HepG2 (cell line): ENCODE measurements around the gene RTKN2. TPM values are rescaled to one million over a fixed set of nuclear protein-coding genes. Genes with fewer than 3 reads are reported as not detected.

Experiments used
- ATAC-seq: fragments of 200-7000 bp; cut with Tn5 transposase; 3 replicates; pipeline ENCODE4 v1.9.1; 2020; ENCODE audit warnings: mild to moderate bottlenecking, moderate library complexity
- BruUV-seq: library from RNA; stranded (reverse); fragments of 400-500 nt; replicated peaks from 2 replicates; lab custom pipeline; 2021; lab: Mats Ljungman, UMichigan
- CTCF ChIA-PET: fragments of 300-600 bp; formaldehyde crosslinking; extraction: SDS; loops from one replicate; lab custom pipeline; 2021; ENCODE audit warnings: low total read pairs, inconsistent platforms, low intra/inter-chr PET ratio; lab: Yijun Ruan, JAX
- POLR2A ChIA-PET: fragments of 350-600 bp; sonication (Branson Sonifier 250); formaldehyde crosslinking; loops from one replicate; lab custom pipeline; 2020; ENCODE audit warnings: antibody characterized with exemption, inconsistent platforms; lab: Yijun Ruan, JAX
- DNase-seq: peaks from one replicate; pipeline ENCODE4 v3.0.0-alpha.2; 2015; ENCODE audit warnings: low spot score
- FAIRE-seq: peaks from 3 replicates; lab custom pipeline; 2011; peaks lifted over from hg19 to GRCh38; lab: Jason Lieb, UNC
- H2AFZ ChIP-seq: one replicate; pipeline ENCODE4 v1.6.1; 2011; ENCODE audit warnings: low read length, inconsistent platforms
- H3K27ac ChIP-seq: fragments of 300-600 bp; 3 replicates; pipeline ENCODE4 v1.8.0; 2011; ENCODE audit warnings: mixed run types, mild to moderate bottlenecking, mixed read lengths, low read length, inconsistent platforms; ENCODE audit not compliant: insufficient read depth; ENCODE audit errors: extremely low read length
- H3K27me3 ChIP-seq, 2 experiments: fragments of 200-600 bp in 1 of 2; 2 replicates in 1 of 2; 3 replicates in 1 of 2; pipeline versions ENCODE4 v1.6.0 to v1.8.0; 2011; ENCODE audit warnings: low read length in 2 of 2, mild to moderate bottlenecking in 2 of 2, moderate library complexity in 2 of 2, inconsistent platforms in 1 of 2; ENCODE audit not compliant: insufficient read depth in 2 of 2, control insufficient read depth in 1 of 2
- H3K36me3 ChIP-seq, 2 experiments: fragments of 200-600 bp in 1 of 2; replicated peaks in 1 of 2; 2 replicates in 1 of 2; 3 replicates in 1 of 2; pipeline versions ENCODE4 v1.5.1 to v1.8.0; 2011; ENCODE audit warnings: low read length in 2 of 2, inconsistent platforms in 1 of 2; ENCODE audit not compliant: insufficient read depth in 2 of 2, control insufficient read depth in 1 of 2
- H3K4me1 ChIP-seq: 2 replicates; pipeline ENCODE4 v1.5.1; 2012; ENCODE audit warnings: low read length, inconsistent platforms; ENCODE audit not compliant: insufficient read depth
- H3K4me2 ChIP-seq: 2 replicates; pipeline ENCODE4 v1.6.0; 2011; ENCODE audit warnings: low read depth, low read length, inconsistent platforms
- H3K4me3 ChIP-seq, 3 experiments: fragments of 200-600 bp in 1 of 3; sonication (generic), shearing (Covaris generic) in 1 of 3; replicated peaks in 1 of 3; 2 replicates each; pipeline ENCODE4 v1.5.1; 2011 to 2016; ENCODE audit warnings: low read length in 3 of 3, inconsistent platforms in 2 of 3, low read depth in 2 of 3, mild to moderate bottlenecking in 2 of 3, control low read depth in 1 of 3, mixed read lengths in 1 of 3; ENCODE audit not compliant: insufficient read depth in 1 of 3
- H3K79me2 ChIP-seq: one replicate; pipeline ENCODE4 v1.6.1; 2011; ENCODE audit warnings: low read length, inconsistent platforms; ENCODE audit not compliant: insufficient read depth
- H3K9ac ChIP-seq: 2 replicates; pipeline ENCODE4 v1.6.0; 2011; ENCODE audit warnings: mild to moderate bottlenecking, low read depth, low read length, inconsistent platforms; ENCODE audit not compliant: insufficient read depth
- H3K9me3 ChIP-seq: 2 replicates; pipeline ENCODE4 v1.5.1; 2012; ENCODE audit warnings: mild to moderate bottlenecking, low read length
- H4K20me1 ChIP-seq: 2 replicates; pipeline ENCODE4 v1.6.0; 2011; ENCODE audit warnings: inconsistent platforms, mild to moderate bottlenecking, low read length, moderate library complexity; ENCODE audit not compliant: insufficient read depth
- FLYWCH1 ChIP-seq: sonication (generic); formaldehyde crosslinking; IDR thresholded peaks from 2 replicates; pipeline ENCODE4 v1.8.1; 2023; ENCODE audit warnings: mild to moderate bottlenecking, missing genetic modification reagents
- KLF15 ChIP-seq: sonication (generic); formaldehyde crosslinking; IDR thresholded peaks from 2 replicates; pipeline ENCODE4 v1.8.1; 2023; ENCODE audit warnings: borderline replicate concordance, mild to moderate bottlenecking, inconsistent platforms, missing genetic modification reagents, mixed read lengths
- SIN3A ChIP-seq: IDR thresholded peaks from 2 replicates; pipeline ENCODE4 v1.6.1; 2011; ENCODE audit warnings: low read depth, mild to moderate bottlenecking, control low read depth, low read length, borderline replicate concordance
- SYNCRIP ChIP-seq: fragments of 200-400 bp; formaldehyde crosslinking; IDR thresholded peaks from 2 replicates; pipeline ENCODE4 v1.6.1; 2018; ENCODE audit warnings: mild to moderate bottlenecking, low read depth, low read length; ENCODE audit not compliant: insufficient read depth
- TBX3 ChIP-seq: fragments of 450-650 bp; IDR thresholded peaks from 2 replicates; pipeline ENCODE4 v1.6.1; 2017; ENCODE audit warnings: antibody characterized with exemption, mild to moderate bottlenecking, inconsistent platforms, borderline replicate concordance
- TOE1 ChIP-seq: sonication (generic); formaldehyde crosslinking; IDR thresholded peaks from 2 replicates; pipeline ENCODE4 v1.4.0; 2020; ENCODE audit warnings: mild to moderate bottlenecking, missing genetic modification reagents
- ZBTB34 ChIP-seq: sonication (generic); formaldehyde crosslinking; IDR thresholded peaks from 2 replicates; pipeline ENCODE4 v1.8.0; 2022; ENCODE audit warnings: mild to moderate bottlenecking, missing genetic modification reagents
- ZBTB7A ChIP-seq: sonication (generic); formaldehyde crosslinking; IDR thresholded peaks from 2 replicates; pipeline ENCODE4 v1.8.0; 2022; ENCODE audit warnings: mild to moderate bottlenecking, missing genetic modification reagents
- ZNF33A ChIP-seq: sonication (generic); formaldehyde crosslinking; IDR thresholded peaks from 2 replicates; pipeline ENCODE4 v1.5.1; 2020; ENCODE audit warnings: missing genetic modification reagents, mild to moderate bottlenecking, moderate library complexity, borderline replicate concordance
- ZNF501 ChIP-seq: sonication (generic); formaldehyde crosslinking; IDR thresholded peaks from 2 replicates; pipeline ENCODE4 v1.5.1; 2020; ENCODE audit warnings: mild to moderate bottlenecking, moderate library complexity, missing genetic modification reagents
- ZNF878 ChIP-seq: sonication (generic); formaldehyde crosslinking; IDR thresholded peaks from 2 replicates; pipeline ENCODE4 v1.8.1; 2023; ENCODE audit warnings: mild to moderate bottlenecking, missing genetic modification reagents, moderate library complexity
- WGBS: methylation state at CpG from one replicate; pipeline ENCODE4 v1.1.6; 2017; ENCODE audit warnings: low lambda C conversion rate; 5-methylcytosine and 5-hydroxymethylcytosine counted together
- in situ Hi-C: cut with HindIII; loops from 2 replicates; pipeline ENCODE4 v1.10.0; 2017; ENCODE audit warnings: low pct_unique_long_range_greater_than_20kb; ENCODE audit not compliant: extremely low pct_ligation_motif_present
- intact Hi-C: fragments of 100-400 bp; cut with micrococcal nuclease; formaldehyde crosslinking; loops from one replicate; pipeline ENCODE4 v1.10.0; 2022; ENCODE audit not compliant: unreplicated experiment
- polyA plus RNA-seq, 8 experiments: library from polyadenylated mRNA; depleted of rRNA in 3 of 8; stranded (reverse) in 7 of 8; unstranded in 1 of 8; fragments of >200 nt; fragmentation: Illumina TruSeq in 4 of 8; extraction: Trizol in 4 of 8; gene quantifications; 2 replicates each; pipeline versions ENCODE4 v1.2.1 to v1.2.3, GENCODE V29; 2011 to 2016; ENCODE audit warnings: low read depth in 4 of 8, missing spikeins in 1 of 8, mixed read lengths in 1 of 8; ENCODE audit not compliant: insufficient read depth in 1 of 8
- total RNA-seq, 5 experiments: library from RNA; depleted of rRNA; stranded (reverse); fragments of >200 nt; fragmentation: Illumina TruSeq; extraction: Trizol; gene quantifications; 2 replicates each; pipeline ENCODE4 v1.2.3, GENCODE V29; 2016; ENCODE audit warnings: low read depth in 1 of 5

Gene RTKN2
- total and polyA plus RNA-seq, 2 of the 13 experiments (the other 11 are each of a cell fraction or from before 2014, with no cell fraction given): 2.2 to 7.0 TPM

GRCh38 chr10:62238880-62239279 lies 29.8 kb downstream of the RTKN2 start:
- peaks cover 8% of the 10 kb centered on the region for H3K4me1 ChIP-seq
- no peak overlapping the region for H3K4me2 ChIP-seq
- FAIRE-seq (no peak), ATAC-seq (no peak), DNase-seq (no peak)
- no peak overlapping the region for H3K9ac ChIP-seq
- ChIA-PET POLR2A (no interaction called here), CTCF (no interaction called here)
- H3K79me2 ChIP-seq: no peaks in the 10 kb centered on the region
- no peaks in the 10 kb centered on the region for H3K9me3 ChIP-seq
- 0 out of 5 replicates have a peak, but pooled peaks cover 0 to 2% of the 10 kb centered on the region in 2 experiments for H3K36me3 ChIP-seq
- no peaks in the 10 kb centered on the region for H3K27me3 ChIP-seq
- no peak overlapping the region for H3K27ac ChIP-seq
- in situ Hi-C loops (no loop called here), intact Hi-C loops (no loop called here)
- no peak for TF ChIP-seq ZNF33A (CRISPR knock-in tag)
- TF ChIP-seq KLF15 (CRISPR knock-in tag): no peak
- TF ChIP-seq SIN3A: no peak
- TF ChIP-seq ZBTB7A: no peak
- TF ChIP-seq SYNCRIP: no peak
- TF ChIP-seq FLYWCH1 (CRISPR knock-in tag): no peak
- no peak for TF ChIP-seq TBX3
- no peak for TF ChIP-seq ZBTB34 (CRISPR knock-in tag)
- TF ChIP-seq TOE1 (CRISPR knock-in tag): no peak
- TF ChIP-seq ZNF501: no peak
- no peak for TF ChIP-seq ZNF878
- H3K4me3 ChIP-seq: no peak overlapping the region
- WGBS: 96% methylated on average over 1 of the region's 1 CpG
- no peaks in the 10 kb centered on the region for H4K20me1 ChIP-seq
- no TSS peak for BruUV-seq
- no peak overlapping the region for H2AFZ ChIP-seq
